NT2/D1 (cell line): ENCODE results near the gene HAGHL.

ENCODE experiments used
- YY1 ChIP-seq: IDR thresholded peaks from 2 replicates; pipeline ENCODE4 v1.6.1; 2011; ENCODE audit not compliant: insufficient read length, insufficient read depth
- ZNF274 ChIP-seq: IDR thresholded peaks from 2 replicates; pipeline ENCODE4 v1.6.1; 2011; ENCODE audit warnings: mild to moderate bottlenecking, low read depth, low read length

GRCh38 chr16:683396-684070 is 43.4 kb upstream of the HAGHL start:
- TF ChIP-seq YY1 (no peak), ZNF274 (no peak)
